Activated naive CD4-positive, alpha-beta T cell treated with anti-CD3 and anti-CD28 coated beads, Interleukin-2, amount 50 U/mL, for 72 hours (primary cell): ENCODE data around the gene CHMP6. TPM values are rescaled to one million over a fixed set of nuclear protein-coding genes. Genes with fewer than 3 reads are reported as not detected.
A peak's percentile ranks its signal among the peaks of the same experiment; 100 is the strongest.

ENCODE experiments used
- ATAC-seq, 2 donors: fragments of 150-1000 bp; cut with Tn5 transposase; 2 replicates each; pipeline ENCODE4 v1.10.0; 2021; ENCODE audit warnings: mild to moderate bottlenecking in 2 of 2, moderate library complexity in 2 of 2
- DNase-seq, 2 donors: peaks; one replicate each; pipeline ENCODE4 v3.0.0; 2021 to 2022; ENCODE audit warnings: low spot score in 2 of 2
- H3K27ac Mint-ChIP-seq, 2 donors: one replicate each; pipeline ENCODE4 v1.8.0; 2022; ENCODE audit warnings: mild to moderate bottlenecking in 2 of 2, mixed read lengths in 2 of 2
- H3K36me3 Mint-ChIP-seq, 2 donors: one replicate each; pipeline ENCODE4 v1.8.0; 2022; ENCODE audit warnings: mixed read lengths in 2 of 2
- H3K9me3 Mint-ChIP-seq, 2 donors: one replicate each; pipeline ENCODE4 v1.8.0; 2022; ENCODE audit warnings: mixed read lengths in 2 of 2
- total RNA-seq, 2 donors: library from RNA; stranded (reverse); gene quantifications; one replicate each; pipeline ENCODE4 v1.2.3, GENCODE V29; 2022

Gene CHMP6
- total RNA-seq, 2 donors from 2014 or later, result 9.7 to 18.5 TPM

DNA sequence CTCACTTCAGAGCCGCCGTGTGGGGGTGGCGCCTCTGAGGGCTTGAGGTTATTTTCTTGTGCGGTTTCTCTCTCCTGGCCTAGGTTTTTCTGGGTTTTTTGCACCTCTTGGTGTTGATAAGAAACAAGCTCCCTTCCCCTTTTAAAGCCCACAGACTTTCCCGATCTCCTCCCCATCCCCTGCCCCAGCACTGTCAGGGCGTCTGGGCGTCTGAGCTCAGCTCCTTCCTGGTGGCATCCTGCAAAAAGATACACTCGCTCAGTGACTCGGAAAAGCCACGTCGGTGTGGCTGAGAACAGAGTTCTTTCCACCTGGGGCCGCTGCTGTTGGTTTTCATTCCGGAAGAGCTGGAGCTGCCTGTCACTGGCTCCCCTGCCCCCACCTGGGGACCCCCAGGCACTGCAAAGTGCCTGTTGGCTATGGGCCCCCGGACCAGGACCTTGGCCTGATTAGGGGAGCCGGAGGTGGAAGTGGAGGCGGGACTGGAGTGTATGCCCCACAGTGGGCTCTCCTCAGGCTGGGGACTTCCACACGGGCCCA lies 57.8 kb downstream of the CHMP6 start:
- H3K9me3 Mint-ChIP-seq, result no peaks in the 10 kb centered on the region
- peak overlapping the region; percentile 70 to 73 for H3K27ac Mint-ChIP-seq
- ATAC-seq (peak; percentile 28 to 49), DNase-seq (no peak)
- no peaks in the 10 kb centered on the region for H3K36me3 Mint-ChIP-seq

Other genes starting within 250 kb of the CHMP6 start
- 10 to 100 TPM in 1 of 2 donors, 1 to 10 TPM in 1; 6.2 to 13.2 TPM for gene BAIAP2, start 43.3 kb downstream of the CHMP6 start, total RNA-seq
- gene PVALEF, start 173.7 kb downstream of the CHMP6 start, total RNA-seq, result not detected
- gene AATK, start 174.4 kb downstream of the CHMP6 start, total RNA-seq, result under 1 TPM; 0.30 to 0.72 TPM
- gene CEP131, start 231.1 kb downstream of the CHMP6 start, total RNA-seq, result 10 to 100 TPM; 10.0 to 14.6 TPM
- gene TEPSIN, start 247.2 kb downstream of the CHMP6 start, total RNA-seq, result 10 to 100 TPM; 23.2 to 38.7 TPM
- gene NDUFAF8, start 247.5 kb downstream of the CHMP6 start, total RNA-seq, result 10 to 100 TPM; 50.1 to 52.5 TPM